ENCODE data around the gene MVB12A. TPM values are rescaled to one million over a fixed set of nuclear protein-coding genes. Genes with fewer than 3 reads are reported as not detected.

Gene MVB12A
- polyA plus RNA-seq, 2 of the 4 experiments (the other 2 are of a cell fraction) = 19.1 to 30.2 TPM

GRCh38 chr19:17436874-17437267, 17.0 kb downstream of the MVB12A start:
- POLR2A ChIA-PET = no interaction called here
- 56% methylated on average over 6 of the region's 7 CpGs for WGBS (ENCODE audit: missing lambda C conversion rate)

More at GRCh38 chr19:17436874-17437267, 17.0 kb downstream of the MVB12A start:
- no peak overlapping the region for H3K4me3 ChIP-seq
- TF ChIP-seq HEYL (CRISPR knock-in tag; IDR thresholded peaks at IDR 0.05) = no peak
- no peak for TF ChIP-seq PBX3 (IDR thresholded peaks at IDR 0.05)
- TF ChIP-seq CTCF (IDR thresholded peaks at IDR 0.05) = no peak
- no peak for TF ChIP-seq RNF2 (IDR thresholded peaks at IDR 0.05; ENCODE audit: borderline replicate concordance, low read depth)
- TF ChIP-seq CBX2 (IDR thresholded peaks at IDR 0.05; ENCODE audit: borderline replicate concordance, low read depth) = no peak
- no peak for TF ChIP-seq ZNF302 (CRISPR knock-in tag; IDR thresholded peaks at IDR 0.05)
- no peak for TF ChIP-seq BCL3 (IDR thresholded peaks at IDR 0.05)
- no peak for TF ChIP-seq PHF8 (IDR thresholded peaks at IDR 0.05; ENCODE audit: borderline replicate concordance, low read depth)
- no peak for TF ChIP-seq HDAC2 (IDR thresholded peaks at IDR 0.05)
- no peak for TF ChIP-seq HMGXB4 (CRISPR knock-in tag; IDR thresholded peaks at IDR 0.05; ENCODE audit: borderline replicate concordance)
- TF ChIP-seq MAX (IDR thresholded peaks at IDR 0.05) = no peak
- TF ChIP-seq RCOR1 (IDR thresholded peaks at IDR 0.05; ENCODE audit: low read depth, low read length) = no peak
- CTCF ChIA-PET = interaction anchor here (1.2 to 1.5 kb wide), 2 partner anchors 12 to 42 kb away, joined by 4 to 6 read pairs; partner anchors contain the start of gene TMEM221
- no peak overlapping the region for H3K4me2 ChIP-seq
- no peak for FAIRE-seq
- H3K4me1 ChIP-seq = no peaks in the 10 kb centered on the region
- no peak for ATAC-seq
- no peak overlapping the region for H3K27ac ChIP-seq
- H3K9me3 ChIP-seq = no peaks in the 10 kb centered on the region
- no peak for DNase-seq (ENCODE audit: low read depth in 1 of 2, low spot score in 1 of 2)
